Measurements from ENCODE around the gene OPN5.

Gene OPN5

DNA sequence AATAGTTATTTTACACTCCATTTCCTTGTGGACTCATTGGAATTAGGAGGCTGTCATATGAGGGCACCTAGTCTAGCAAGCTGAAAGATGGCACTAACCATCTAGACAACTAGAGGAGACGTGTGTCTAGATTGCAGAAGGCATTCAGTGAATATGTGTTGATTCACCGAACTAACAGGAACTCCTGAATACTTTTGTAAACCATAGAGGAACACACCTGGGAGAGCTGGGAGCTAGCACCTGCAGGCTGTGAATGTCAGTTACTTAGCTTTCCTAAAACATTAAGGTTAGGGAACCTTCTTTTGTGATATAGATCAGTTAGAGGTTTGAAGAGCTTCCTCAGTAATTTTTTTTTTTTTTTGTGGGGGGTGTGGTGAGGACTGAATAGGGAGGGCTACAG, 7.7 kb downstream of the OPN5 start:
- DNase-seq, result no peak

DNA sequence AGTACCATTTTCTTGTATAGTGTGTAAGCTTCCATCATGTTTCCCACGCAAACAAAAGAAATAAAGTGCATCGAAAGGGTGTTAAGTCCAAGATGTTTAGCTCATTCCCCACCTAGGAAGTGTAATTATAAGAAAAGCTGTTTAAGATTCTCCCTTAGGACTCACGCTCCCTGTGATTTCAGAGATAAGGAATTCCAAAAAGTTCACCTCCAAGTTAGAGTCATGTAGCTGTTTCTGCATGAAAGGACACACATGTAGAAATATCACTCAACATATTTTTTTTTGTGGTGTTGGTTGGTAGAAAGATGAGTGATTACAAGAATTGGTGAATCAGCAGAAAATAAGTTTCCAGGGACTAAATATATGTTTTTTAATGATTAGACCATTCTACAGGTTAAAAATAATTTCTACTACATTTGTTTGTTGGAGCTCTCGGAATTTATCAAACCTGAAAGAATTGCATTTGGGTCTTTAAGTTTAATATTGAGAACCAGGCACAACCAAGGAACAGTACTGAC, 10.4 kb downstream of the OPN5 start:
- no peak for DNase-seq

DNA sequence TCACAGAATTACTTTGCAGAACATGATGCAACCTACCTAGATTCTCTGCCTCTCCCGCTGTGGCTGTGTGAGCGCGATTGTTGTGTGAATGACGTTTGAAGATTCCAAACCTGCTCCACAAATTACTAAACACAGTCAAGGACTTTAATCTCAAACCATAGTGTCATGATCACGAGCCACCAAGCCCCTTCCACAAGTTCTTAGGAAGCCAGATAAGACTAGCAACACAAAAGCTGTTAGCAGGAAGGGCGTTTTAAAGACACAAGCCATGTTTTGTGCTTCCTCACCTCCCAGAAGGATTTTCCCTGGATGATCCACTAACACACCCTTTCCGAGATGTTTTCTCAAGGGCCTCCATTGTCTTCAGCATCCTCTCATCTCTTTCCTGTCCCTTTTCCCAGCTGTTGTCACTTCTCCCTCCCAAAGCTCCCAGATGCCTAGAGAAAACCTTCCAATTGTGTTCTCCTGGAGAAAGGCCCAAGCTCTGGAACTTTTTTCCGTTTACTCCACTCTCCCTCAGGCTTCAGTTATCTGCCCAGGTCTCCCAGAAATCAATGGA, 12.8 kb downstream of the OPN5 start:
- no peak for DNase-seq

DNA sequence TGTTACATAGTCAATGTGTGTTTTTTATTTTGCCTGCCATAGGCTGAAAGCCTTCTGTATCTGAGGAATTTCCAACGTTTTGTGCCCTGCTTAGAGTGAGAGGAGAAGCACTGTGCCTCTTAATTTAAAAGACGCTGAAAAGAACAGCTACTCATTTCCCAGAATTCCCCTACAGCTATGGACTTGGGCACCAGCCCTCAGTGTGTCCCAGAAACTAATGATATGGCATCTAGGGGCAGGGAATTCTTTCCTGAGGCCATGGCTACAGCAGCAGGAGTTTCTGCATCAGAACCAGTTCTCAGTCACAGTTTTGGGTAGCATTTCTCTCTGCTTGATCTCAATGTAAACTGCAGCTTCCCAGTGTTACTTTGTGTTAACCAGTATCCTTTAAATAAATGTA, 20.2 kb downstream of the OPN5 start:
- no peak for DNase-seq

DNA sequence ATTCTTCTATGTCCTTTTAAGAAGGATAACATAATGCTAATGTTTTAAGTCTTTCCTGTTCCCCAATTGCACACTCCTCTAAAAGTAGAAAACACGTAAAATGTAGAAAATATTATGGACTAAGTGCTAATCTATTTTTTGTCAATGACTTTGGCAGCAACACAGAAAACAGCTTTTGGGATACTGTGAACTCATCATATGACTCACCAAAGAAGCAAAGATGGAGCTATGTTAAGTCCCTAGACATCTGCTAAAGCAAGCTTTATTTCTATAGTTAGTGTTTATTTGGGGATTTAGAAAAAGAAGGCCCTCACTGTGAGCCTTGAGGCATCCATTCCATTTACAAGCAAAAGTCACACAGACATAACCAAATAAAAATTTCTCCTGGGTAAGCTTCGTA, 23.0 kb downstream of the OPN5 start:
- DNase-seq, result no peak

DNA sequence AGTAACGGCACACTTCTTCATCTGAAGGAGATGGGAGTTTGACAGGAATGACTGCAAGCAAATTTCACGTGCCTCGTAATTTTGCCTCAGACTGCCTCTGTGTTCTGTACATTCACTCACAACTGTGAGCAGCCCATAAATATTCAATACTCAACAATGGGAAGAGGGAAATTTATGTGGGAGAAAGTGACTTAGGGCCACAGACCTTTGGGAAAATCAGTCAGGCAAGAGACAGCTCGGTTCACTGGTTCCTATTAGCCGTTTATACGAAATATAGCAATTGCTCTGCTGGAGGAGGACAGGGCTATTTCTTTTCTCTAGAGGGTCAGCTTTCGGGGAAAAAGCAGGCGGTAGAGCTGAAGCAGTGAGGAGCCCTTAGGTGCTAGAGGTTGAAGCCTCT, 28.0 kb downstream of the OPN5 start:
- no peak for DNase-seq

DNA sequence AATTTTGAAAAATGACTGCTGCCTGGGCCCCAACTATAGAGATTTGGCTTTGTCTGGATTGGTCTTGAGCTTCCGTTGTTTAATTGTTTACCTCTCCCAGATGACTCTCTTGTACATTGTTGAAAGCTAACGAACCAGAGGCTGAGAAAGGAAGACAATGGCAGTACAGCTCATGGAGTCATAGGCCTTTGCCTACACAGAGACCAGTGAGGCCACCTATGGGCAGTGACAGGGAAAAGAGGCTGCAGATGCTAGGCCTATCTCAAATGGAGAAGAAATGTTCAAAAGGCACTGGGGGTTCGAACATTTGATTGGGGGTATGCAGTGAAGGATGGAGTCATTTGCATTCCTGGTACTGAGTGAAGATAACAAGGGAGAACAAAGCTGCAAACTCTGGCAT, 29.1 kb downstream of the OPN5 start:
- DNase-seq, result no peak

DNA sequence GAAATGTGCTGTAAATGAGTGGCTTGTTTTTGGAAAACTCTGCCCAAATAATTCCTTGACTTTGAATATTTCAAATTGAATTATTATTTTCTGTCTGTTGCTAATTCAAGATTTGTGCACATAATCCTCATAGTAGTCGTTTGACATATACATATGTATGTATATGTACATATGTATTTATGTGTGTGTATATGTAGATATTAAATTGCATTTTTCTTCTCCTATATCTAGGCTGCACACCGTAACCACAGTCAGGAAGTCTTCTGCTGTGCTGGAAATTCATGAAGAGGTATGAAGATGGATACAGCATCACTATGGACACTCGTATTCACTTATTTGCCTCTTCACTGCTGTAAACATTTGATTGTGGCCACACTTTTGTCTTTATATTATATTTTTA, 29.6 kb downstream of the OPN5 start:
- DNase-seq, result no peak

DNA sequence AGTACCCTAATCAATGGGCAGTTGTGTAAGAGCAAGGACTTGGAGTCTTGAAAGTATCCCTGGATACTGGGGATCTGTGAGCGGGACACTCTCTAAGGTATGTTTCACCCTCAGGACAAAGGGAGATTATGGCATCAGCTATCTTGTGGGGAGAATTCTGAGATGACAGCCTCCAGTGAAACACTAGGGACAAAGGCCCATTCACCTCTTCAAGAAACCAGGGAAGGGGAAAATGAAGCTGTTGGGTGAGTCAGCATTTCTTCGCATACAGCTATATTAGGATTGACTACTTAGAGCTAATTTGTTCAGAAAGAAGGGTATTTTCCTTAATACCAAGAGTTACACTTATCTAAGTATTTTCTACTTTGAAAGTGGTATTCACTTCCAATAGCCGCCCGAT, 35.9 kb downstream of the OPN5 start:
- DNase-seq, result no peak

DNA sequence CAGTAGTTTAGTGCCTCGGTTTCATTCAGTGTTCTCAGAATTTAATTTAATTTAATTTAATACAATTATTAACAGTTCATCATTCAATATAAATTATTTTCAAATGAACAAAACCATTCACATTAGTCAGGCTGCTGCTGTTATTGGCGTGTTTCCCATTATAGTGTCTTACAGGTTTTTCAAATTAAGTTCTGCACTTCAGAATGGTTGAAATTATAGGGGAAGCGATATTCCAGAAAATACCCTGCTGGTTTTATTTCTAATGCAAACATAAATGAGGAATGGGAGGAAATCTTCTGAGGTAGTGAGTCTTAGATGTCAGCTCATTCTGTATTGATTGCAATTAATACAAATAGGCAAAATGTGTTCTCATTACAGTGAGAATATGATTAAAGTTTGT, 37.6 kb downstream of the OPN5 start:
- DNase-seq, result no peak

DNA sequence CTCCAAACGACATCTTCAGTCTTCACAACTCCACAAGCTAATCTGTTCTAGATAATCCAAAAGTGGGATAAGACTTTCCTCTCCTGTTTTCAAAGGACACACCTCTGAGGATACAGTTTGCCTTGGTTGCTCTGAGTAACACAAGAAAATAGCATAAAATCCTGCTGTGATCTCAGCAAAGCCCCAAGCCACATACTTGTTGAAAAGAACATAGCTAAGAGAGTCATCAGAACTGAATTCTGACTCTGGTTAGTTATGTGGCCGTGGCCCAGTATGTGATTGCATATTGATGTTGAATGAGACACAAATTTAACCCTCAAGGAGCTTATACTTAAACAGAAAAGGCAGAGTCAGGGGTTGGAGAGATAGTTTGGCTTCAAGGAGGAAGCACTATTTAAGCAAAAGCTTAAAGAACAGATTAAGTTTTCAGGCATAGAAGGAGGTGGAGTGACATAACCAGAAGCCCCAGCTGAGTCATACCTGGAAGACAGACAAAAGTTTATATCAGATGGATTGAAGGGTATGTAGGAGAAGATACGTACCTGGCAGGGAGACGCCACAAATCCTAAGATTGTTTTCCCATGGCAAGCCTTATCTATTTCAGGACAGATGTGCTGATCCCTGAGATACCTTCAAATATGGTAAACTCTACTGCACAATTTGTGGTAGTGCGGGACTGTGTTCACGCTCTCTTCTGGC, 41.2 kb downstream of the OPN5 start:
- DNase-seq, result no peak

DNA sequence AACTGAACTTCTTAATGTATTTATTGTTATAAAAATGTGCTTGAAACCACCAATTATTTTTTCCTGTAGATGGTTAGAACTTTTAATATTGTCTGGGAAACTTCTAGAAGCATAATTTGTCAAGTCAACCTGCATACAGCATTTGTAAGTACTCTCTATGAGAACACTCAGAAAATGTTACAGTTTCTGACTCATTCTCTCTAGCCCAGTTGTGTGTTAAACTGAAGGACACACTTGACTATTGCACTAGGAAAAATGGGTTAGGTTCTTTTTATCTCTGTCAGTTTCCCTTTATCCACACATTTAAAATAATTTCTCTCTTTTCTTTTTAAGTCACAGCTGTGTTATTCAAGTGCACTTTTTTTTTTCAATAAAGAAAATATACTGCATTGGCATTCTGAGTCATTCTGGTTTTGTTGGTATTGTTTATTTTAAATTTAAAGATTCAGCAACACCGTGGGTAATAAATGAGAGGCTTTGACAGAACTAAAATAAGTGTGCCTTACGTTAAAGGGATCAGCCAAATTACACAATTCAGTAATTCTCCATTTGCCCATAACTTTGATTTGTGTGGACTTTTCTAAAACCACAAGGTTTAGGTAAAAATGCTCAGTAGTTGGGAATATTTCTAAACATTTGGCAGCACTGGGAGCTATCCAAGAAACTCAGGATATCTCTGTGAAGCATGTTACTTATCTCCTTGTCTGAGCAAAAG, 50.7 kb downstream of the OPN5 start:
- DNase-seq, result no peak

DNA sequence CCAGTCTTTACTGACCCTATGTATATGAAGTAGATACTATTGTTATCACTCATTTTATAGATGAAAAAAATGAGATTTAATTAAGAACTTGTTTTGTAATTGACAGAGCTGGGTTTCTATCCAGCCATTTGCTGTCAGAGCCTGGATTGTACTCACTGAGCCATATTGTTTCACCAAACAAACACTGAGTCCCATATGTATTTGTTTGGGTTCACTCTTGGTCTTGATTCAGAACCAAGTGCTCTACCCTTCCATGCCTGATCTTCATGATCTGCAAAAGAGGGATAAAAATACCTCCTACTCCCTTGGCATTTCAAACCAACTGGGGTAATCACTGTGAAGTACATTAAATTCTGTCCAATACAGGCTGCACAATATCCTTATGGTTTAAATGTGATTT, 52.4 kb downstream of the OPN5 start:
- no peak for DNase-seq

DNA sequence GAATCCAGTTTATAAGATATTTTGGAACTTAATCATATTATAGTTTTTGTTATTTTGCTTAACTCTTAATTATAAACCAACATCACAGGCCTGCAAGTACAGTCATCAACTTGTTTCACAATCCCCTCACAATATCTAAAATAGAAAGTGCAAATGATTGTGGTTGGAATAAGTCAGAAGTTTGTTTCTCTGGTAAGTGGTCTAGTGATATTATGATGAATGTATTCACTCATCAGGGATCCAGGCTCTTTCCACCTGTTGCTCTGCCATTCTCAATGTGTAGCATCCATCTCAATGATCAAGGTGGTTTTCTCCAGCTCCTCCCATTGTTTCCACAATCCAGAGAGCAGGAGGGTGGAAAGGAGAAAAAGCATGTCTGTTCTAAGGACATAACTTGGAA, 54.2 kb downstream of the OPN5 start:
- peak; percentile 30 for DNase-seq

DNA sequence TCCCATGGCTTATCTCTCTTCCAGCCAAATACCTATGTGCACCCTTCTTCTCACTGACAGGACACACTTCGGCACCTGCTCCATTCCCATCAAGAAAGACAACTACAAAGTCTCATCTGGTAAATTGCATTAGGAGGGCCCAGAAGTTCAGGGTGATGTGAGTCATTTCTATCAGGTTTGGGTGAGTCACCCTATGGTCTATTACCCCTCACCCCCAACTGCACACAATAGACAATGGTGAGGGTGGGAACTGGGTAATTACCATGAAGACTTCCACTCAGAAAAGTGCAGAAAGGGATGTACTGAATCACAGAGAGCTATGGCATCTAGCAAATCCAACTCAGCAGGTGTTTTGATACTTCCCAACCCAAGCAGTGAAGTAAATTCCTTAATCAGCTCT, 54.8 kb downstream of the OPN5 start:
- DNase-seq, result peak; percentile 30

DNA sequence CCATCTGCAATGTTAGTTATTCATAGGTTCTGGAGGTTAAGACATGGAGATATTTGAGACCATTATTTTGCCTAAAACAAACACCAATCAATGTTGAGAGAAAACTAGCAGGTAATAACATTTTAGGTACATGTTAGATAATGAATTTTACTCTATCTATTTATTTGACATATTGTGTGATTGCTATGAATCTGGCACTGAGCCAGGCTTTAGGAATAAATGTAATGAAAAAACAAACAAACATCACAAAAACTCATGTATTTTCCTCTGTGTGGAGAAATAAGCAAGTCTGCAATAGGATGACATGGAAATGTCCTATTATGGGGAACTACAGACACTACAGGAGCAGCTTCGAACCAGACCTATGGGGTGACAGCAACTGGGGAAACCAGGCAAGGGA, 57.8 kb downstream of the OPN5 start:
- no peak for DNase-seq

DNA sequence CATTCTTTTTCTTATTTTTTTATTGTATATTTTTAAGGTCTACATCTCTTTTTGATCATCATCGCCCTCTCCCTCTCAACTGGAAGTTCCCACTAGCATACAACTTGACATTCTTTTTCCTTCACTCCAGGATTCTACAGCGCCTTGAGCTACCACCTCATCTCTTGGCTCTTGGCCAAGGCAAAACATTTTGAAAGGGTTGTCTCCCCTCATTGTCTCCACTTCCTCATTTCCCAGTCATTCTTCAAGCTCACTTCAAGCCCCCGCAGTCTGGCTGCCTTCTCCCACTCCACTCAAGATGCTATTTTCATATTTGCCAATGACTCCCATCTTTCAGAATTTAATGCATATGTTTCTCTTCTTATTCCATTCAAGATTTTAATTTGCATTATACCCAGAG, 63.0 kb downstream of the OPN5 start:
- no peak for DNase-seq

DNA sequence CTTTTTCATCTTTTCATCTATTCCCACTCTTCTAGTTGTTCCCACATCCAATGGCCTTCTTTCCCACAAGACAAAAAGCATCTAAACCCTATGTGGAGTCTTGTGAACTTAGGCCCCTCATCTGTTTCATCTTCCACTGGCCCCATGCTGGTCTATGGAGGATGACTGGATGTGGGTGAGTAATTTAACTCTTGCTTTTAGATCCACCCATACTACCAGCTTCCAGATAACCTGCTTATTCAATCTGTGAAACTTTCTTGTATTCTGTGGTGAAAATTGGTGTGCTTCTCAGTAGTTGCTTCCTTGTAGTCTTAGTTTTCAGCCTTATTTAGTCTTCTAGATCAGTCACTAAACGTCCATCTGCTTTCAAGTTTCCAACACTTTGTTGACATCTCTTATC, 64.9 kb downstream of the OPN5 start:
- DNase-seq, result peak; percentile 9

DNA sequence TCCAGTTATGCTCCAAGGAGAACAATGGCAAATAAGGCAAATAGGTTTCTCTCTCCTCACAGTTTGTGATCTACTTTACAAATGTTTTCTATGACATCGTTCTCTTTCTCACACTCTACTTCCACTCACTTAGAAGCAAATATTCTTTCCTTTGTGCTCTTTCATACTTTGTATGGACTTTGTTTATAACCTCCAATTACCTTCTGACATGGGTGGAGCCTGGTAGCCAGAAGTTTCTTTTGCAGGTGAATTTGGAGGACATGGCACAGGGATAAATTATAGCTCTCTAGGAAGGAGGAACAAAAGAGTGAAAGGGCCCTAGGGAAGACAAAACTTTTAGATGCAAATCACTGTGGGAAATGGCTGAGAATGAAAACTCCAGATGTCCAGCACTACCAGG, 69.3 kb downstream of the OPN5 start:
- DNase-seq, result no peak

DNA sequence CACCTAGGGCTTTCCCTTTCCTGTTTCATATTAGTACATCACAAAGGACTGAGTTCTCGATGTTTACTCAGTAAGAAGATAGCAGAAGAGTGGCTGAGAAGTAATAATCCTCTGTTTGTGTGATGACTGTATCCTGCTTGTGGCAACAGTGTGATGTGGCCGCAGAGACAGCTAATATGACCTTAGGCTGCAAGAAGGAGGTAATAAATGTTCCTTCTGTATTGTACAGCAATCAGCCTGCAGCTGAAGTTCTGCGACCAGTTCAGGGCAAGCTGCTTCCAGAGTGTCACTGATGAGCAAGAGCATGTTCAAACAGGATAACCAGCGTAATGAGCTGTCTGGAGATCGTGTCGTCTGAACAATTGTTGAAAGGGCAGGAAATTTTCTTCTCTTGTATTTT, 70.9 kb downstream of the OPN5 start:
- DNase-seq, result no peak

DNA sequence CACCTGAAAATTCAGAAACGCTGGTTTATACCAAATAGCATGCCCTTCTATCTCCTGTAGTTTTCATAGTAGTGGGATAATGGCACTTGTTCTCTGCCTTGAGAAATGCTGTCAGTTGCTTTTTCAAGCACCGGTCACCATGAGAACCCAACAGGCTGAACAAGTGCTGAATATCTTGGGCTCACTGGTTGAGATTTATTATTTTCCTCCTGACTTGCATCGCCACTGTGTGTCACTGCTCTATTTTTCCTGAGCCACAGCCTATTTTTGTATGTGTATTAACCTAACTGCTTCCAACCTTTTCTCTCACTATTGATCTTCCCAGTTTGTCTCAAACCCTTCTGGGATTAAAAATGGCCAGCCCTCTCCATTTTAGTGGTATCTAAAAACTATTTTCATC, 71.9 kb downstream of the OPN5 start:
- DNase-seq, result no peak

DNA sequence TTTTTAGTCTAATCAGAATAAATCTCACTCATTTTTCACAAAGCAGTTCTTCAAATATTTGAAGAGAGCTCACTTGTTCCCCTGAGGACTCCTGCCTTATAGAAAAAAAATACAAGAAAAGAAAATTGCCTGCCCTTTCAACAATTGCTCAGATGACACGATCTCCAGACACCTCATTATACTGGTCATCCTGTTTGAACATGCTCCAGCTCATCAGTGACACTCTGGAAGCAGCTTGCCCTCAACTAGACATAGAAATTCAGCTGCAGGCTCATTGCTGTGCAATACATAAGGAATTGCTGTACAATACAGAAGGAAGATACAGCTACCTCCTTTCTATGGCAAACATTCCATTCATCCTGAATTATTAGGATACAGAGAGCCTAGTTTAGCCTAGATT, 73.1 kb downstream of the OPN5 start:
- no peak for DNase-seq

DNA sequence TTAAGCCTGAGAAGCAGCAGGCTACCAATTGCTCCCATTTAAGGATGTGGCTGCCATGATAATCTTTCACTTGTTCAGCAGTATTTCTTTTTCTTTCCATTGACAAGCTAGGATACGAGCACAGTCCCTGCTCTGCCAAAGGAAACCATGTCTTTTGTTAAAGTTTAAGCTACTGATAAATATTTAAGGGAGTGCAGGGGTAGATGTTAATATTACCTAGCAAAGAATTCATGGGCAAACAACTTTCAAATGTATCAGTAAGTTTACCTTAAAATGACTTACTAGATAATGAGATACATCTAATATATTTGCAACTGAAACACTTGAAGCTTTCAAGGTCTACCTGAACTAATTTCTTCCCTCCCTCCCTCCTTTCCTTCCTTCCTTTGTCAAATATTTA, 77.3 kb downstream of the OPN5 start:
- DNase-seq, result no peak

DNA sequence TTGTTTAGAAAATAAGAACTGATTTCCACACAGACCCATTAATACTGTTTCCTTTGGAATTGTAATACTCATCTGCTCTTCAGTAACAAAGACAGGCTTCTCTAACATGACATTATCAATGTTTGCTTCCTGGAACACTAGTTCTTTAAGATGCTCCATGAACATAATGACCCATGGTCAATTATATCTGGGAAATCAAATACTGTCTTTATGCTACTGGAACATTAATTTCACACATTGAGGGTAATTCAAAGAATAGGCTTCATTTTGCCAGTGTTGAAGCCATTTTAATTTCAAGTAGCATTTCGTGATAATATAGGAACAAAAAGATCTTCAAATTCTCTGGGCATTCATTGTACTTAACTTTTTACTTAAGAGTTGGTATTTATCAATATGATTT, 80.9 kb downstream of the OPN5 start:
- DNase-seq, result no peak

DNA sequence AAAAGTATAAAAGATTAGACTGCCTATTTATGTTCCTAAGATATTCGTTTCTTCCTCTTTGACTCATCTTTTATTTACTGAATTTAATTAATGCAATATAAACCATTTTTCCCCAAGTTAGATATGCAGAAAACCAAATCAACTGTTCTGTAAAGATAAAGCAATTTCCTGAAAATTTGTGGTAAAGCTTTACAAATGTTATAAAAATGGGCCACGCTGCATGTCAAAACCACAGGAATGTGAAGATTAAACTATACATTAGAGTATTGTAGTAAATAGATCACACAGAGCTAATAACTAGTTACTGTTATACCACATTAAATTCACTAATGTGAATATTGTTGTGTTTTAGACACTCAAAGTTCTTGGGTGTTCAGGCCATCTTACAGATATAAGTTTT, 83.4 kb downstream of the OPN5 start:
- no peak for DNase-seq
